ENCODE results near the gene ABLIM2. TPM values are rescaled to one million over a fixed set of nuclear protein-coding genes. Genes with fewer than 3 reads are reported as not detected.
"Not testable (repeated sequence)": the region's sequence is repeated elsewhere in the genome, so short reads cannot be mapped to it uniquely, and the experiment has no call there.

ABLIM2 gene
- total and polyA plus RNA-seq, 2 of the 13 experiments (the other 11 are each of a cell fraction or from before 2014, with no cell fraction given) = 0.20 to 0.37 TPM

DNA sequence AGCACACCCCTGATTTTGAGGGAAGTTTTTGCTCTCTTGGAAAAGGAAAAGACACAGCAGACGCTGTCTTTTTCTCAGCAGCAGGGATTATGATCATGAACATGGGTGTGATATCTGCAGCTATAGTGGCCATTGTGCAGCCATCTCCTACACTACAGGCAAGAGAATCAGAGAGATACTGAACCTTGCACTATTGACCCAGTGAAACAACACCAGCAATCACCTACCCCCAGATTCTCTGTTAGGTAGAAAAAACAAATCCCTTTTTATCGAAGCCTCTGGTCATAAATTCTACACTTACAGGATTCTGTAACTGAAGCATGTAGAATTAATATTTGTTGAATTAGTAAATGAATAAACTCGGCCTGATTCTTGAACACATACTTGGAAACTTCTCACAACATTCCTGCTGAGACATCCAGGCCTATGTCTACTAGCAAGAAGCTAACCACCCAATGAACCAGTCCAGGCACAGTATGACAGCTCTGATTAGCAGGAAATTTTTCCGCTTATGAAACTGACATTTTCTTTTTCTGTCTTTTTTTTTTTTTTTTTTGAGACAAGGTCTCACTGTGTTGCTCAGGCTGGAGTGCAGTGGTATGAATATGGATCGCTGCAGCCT lies 213.9 kb downstream of the ABLIM2 start (continued):
- TF ChIP-seq, protein P1, sequence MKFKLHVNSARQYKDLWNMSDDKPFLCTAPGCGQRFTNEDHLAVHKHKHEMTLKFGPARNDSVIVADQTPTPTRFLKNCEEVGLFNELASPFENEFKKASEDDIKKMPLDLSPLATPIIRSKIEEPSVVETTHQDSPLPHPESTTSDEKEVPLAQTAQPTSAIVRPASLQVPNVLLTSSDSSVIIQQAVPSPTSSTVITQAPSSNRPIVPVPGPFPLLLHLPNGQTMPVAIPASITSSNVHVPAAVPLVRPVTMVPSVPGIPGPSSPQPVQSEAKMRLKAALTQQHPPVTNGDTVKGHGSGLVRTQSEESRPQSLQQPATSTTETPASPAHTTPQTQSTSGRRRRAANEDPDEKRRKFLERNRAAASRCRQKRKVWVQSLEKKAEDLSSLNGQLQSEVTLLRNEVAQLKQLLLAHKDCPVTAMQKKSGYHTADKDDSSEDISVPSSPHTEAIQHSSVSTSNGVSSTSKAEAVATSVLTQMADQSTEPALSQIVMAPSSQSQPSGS (CRISPR knock-in tag; IDR thresholded peaks at IDR 0.05) = no peak
- TF ChIP-seq, protein P2, sequence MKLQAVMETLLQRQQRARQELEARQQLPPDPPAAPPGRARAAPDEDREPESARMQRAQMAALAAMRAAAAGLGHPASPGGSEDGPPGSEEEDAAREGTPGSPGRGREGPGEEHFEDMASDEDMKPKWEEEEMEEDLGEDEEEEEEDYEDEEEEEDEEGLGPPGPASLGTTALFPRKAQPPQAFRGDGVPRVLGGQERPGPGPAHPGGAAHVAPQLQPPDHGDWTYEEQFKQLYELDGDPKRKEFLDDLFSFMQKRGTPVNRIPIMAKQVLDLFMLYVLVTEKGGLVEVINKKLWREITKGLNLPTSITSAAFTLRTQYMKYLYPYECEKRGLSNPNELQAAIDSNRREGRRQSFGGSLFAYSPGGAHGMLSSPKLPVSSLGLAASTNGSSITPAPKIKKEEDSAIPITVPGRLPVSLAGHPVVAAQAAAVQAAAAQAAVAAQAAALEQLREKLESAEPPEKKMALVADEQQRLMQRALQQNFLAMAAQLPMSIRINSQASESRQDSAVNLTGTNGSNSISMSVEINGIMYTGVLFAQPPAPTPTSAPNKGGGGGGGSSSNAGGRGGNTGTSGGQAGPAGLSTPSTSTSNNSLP (IDR thresholded peaks at IDR 0.05; ENCODE audit: low read depth, low read length) = peak; percentile 58; the same call in 1 of the 2 replicates
- TF ChIP-seq HNF4G (IDR thresholded peaks at IDR 0.05; ENCODE audit: borderline replicate concordance, low read depth, low read length) (peak; percentile 36; the same call in 1 of the 2 replicates), HNF4G (CRISPR knock-in tag; IDR thresholded peaks at IDR 0.05; ENCODE audit: borderline replicate concordance, low read depth) (no peak)

DNA sequence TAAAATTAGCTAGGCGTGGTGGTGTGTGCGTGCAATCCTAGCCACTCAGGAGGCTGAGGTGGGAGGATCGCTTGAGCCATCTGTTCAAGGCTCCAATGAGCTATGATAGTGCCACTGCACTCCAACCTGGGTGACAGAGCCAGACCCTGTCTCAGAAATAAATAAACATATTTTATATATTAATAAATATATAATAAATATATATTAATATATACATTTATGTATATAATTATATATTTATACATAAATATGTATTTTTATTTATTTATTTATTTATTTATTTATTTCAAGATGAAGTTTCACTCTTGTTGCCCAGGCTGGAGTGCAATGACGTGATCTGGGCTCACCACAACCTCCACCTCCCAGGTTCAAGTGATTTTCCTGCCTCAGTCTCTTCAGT lies 214.9 kb downstream of the ABLIM2 start:
- peaks cover 55% of the 10 kb centered on the region for H3K4me1 ChIP-seq (ENCODE audit: insufficient read depth, low read length)
- H3K79me2 ChIP-seq (ENCODE audit: insufficient read depth, low read length); intact Hi-C loops (cut with micrococcal nuclease; ENCODE audit: unreplicated experiment); H2AFZ ChIP-seq (ENCODE audit: low read length); H3K9ac ChIP-seq (ENCODE audit: insufficient read depth, low read depth, low read length); H3K9me3 ChIP-seq (ENCODE audit: low read length); H4K20me1 ChIP-seq (ENCODE audit: insufficient read depth, low read length); CTCF ChIA-PET (ENCODE audit: low intra/inter-chr PET ratio, low total read pairs); DNase-seq (ENCODE audit: low spot score); H3K27ac ChIP-seq (ENCODE audit: extremely low read length, insufficient read depth, low read length); BruUV-seq (replicated peaks); H3K4me3 ChIP-seq (replicated peaks in 1 of 3; ENCODE audit: insufficient read depth in 1 of 3, low read depth in 2 of 3, low read length in 3 of 3); FAIRE-seq; in situ Hi-C loops (cut with HindIII; ENCODE audit: extremely low pct_ligation_motif_present, low pct_unique_long_range_greater_than_20kb); H3K36me3 ChIP-seq (replicated peaks in 1 of 2; ENCODE audit: control insufficient read depth in 1 of 2, insufficient read depth in 2 of 2, low read length in 2 of 2); H3K27me3 ChIP-seq (ENCODE audit: control insufficient read depth in 1 of 2, insufficient read depth in 2 of 2, low read length in 2 of 2); H3K4me2 ChIP-seq (ENCODE audit: low read depth, low read length); ATAC-seq: not testable (repeated sequence)
- POLR2A ChIA-PET = interaction anchor here (1.2 kb wide), 1 partner anchor 43 kb away, joined by 5 read pairs; no protein-coding TSS in a partner anchor
- 84% methylated on average over 4 of the region's 4 CpGs for WGBS (ENCODE audit: low lambda C conversion rate)

Data from HepG2 (cell line).